OCI-LY1 (cell line): Measurements from ENCODE around the gene ESF1.

Experiments used
- H2AFZ ChIP-seq: fragments of 200-600 bp; sonication (generic), shearing (Covaris generic); 2 replicates; pipeline ENCODE4 v1.6.0; 2014; ENCODE audit warnings: antibody characterized with exemption, mild to moderate bottlenecking, low read length
- H3F3A ChIP-seq: fragments of 200-600 bp; sonication (generic), shearing (Covaris generic); 2 replicates; pipeline ENCODE4 v1.6.0; 2014; ENCODE audit warnings: mild to moderate bottlenecking, antibody characterized with exemption, low read length, moderate library complexity; ENCODE audit not compliant: insufficient read depth
- H3K27ac ChIP-seq: fragments of 200-600 bp; sonication (generic); 2 replicates; pipeline ENCODE4 v1.5.1; 2014; ENCODE audit warnings: low read length, mixed run types, mild to moderate bottlenecking, low read depth; ENCODE audit not compliant: poor library complexity, severe bottlenecking
- H3K27me3 ChIP-seq: fragments of 200-600 bp; sonication (generic); 2 replicates; pipeline ENCODE4 v1.6.0; 2014; ENCODE audit warnings: antibody characterized with exemption, mild to moderate bottlenecking, low read length, moderate library complexity; ENCODE audit not compliant: insufficient read depth
- H3K36me3 ChIP-seq: fragments of 200-600 bp; sonication (generic); 2 replicates; pipeline ENCODE4 v1.6.1; 2014; ENCODE audit warnings: mild to moderate bottlenecking, antibody characterized with exemption, low read length, moderate library complexity, mixed read lengths; ENCODE audit not compliant: insufficient read depth
- H3K4me1 ChIP-seq: fragments of 200-600 bp; sonication (generic); 2 replicates; pipeline ENCODE4 v1.5.1; 2014; ENCODE audit warnings: mild to moderate bottlenecking, low read length, moderate library complexity; ENCODE audit not compliant: insufficient read depth, severe bottlenecking
- H3K4me2 ChIP-seq: fragments of 200-600 bp; sonication (generic), shearing (Covaris generic); 2 replicates; pipeline ENCODE4 v1.6.1; 2014; ENCODE audit warnings: low read length
- H3K4me3 ChIP-seq: fragments of 200-600 bp; sonication (generic); 2 replicates; pipeline ENCODE4 v1.5.1; 2014; ENCODE audit warnings: low read length, low read depth, mild to moderate bottlenecking, mixed read lengths; ENCODE audit not compliant: poor library complexity, severe bottlenecking
- H3K79me2 ChIP-seq: fragments of 200-600 bp; shearing (Covaris generic); 2 replicates; pipeline ENCODE4 v1.6.1; 2016; ENCODE audit warnings: mixed run types, low read length, mixed read lengths; ENCODE audit not compliant: insufficient read depth
- H3K9ac ChIP-seq: fragments of 200-600 bp; sonication (generic), shearing (Covaris generic); 2 replicates; pipeline ENCODE4 v1.6.1; 2014; ENCODE audit warnings: mild to moderate bottlenecking, low read length, mixed read lengths
- H3K9me2 ChIP-seq: fragments of 200-600 bp; sonication (generic), shearing (Covaris generic); 2 replicates; pipeline ENCODE4 v1.6.1; 2014; ENCODE audit warnings: low read depth, mild to moderate bottlenecking, low read length, mixed read lengths
- H3K9me3 ChIP-seq: fragments of 200-600 bp; shearing (Covaris generic); 2 replicates; pipeline ENCODE4 v1.6.1; 2014; ENCODE audit warnings: low read length, mixed read lengths
- H4K20me1 ChIP-seq: fragments of 200-600 bp; sonication (generic), shearing (Covaris generic); 2 replicates; pipeline ENCODE4 v1.6.0; 2016; ENCODE audit warnings: mild to moderate bottlenecking, low read length; ENCODE audit not compliant: insufficient read depth
- EZH2 ChIP-seq: fragments of 200-600 bp; sonication (generic), shearing (Covaris generic); IDR thresholded peaks from 2 replicates; pipeline ENCODE4 v1.8.0; 2017; ENCODE audit warnings: borderline replicate concordance, mixed run types, mild to moderate bottlenecking, antibody characterized with exemption, low read length, moderate library complexity, mixed read lengths
- TF ChIP-seq, protein P1 (sequence below): fragments of 200-600 bp; sonication (generic), shearing (Covaris generic); IDR thresholded peaks from 2 replicates; pipeline ENCODE4 v1.5.1; 2017; ENCODE audit warnings: mild to moderate bottlenecking, antibody characterized with exemption, low read length, moderate library complexity, mixed read lengths

Gene ESF1

DNA sequence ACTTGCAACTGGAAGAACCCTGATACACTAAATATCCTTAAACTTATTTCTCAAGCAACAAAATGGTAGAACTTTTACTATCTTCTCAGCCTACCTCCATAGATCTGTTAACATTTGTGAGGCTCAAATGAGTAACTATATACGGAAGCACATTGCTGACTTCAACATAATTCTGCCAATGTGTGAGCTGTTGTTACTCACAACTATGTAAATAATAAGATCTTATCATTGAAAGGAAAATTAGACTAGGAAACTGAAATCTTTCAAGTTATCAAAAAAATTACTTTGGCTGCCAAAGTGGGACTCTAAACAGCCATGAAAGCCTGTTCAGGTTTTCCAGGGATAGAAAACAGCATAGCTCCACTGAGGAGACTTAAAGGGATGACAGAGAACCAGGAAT lies 105.8 kb downstream of the ESF1 start:
- Histone ChIP-seq H3K27me3 (0 out of 2 replicates have a peak, but pooled peaks cover 4% of the 10 kb centered on the region), H3K27ac (no peak overlapping the region), H3K4me1 (no peaks in the 10 kb centered on the region)

DNA sequence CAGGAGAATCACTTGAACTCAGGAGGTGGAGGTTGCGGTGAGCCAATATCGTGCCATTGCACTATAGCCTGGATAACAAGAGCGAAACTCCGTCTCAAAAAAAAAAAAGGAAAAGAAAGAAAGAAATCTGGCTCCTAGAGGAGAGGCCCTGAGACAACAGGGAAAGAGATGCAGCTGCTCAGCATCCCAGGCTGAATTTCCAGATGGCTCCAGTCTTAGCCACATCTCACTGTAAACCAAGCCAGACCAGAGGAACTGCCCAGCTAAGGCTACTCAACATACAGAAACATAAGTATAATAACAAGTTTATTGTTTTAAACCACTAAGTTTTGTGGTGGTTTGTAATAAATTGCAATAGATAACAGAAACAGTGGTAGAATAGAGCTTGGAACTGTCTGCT lies 107.5 kb downstream of the ESF1 start:
- Histone ChIP-seq H3K4me3 (no peak overlapping the region), H3K9me3 (no peaks in the 10 kb centered on the region), H3K4me2 (no peak overlapping the region), H3K4me1 (no peaks in the 10 kb centered on the region), H3K36me3 (no peaks in the 10 kb centered on the region), H3K27ac (no peak overlapping the region), H3K9me2 (no peaks in the 10 kb centered on the region), H4K20me1 (no peaks in the 10 kb centered on the region), H3F3A (no peaks in the 10 kb centered on the region), H2AFZ (no peak overlapping the region), H3K27me3 (0 out of 2 replicates have a peak, but pooled peaks cover 4% of the 10 kb centered on the region), H3K79me2 (no peaks in the 10 kb centered on the region), H3K9ac (no peak overlapping the region)
- TF ChIP-seq, protein P1, sequence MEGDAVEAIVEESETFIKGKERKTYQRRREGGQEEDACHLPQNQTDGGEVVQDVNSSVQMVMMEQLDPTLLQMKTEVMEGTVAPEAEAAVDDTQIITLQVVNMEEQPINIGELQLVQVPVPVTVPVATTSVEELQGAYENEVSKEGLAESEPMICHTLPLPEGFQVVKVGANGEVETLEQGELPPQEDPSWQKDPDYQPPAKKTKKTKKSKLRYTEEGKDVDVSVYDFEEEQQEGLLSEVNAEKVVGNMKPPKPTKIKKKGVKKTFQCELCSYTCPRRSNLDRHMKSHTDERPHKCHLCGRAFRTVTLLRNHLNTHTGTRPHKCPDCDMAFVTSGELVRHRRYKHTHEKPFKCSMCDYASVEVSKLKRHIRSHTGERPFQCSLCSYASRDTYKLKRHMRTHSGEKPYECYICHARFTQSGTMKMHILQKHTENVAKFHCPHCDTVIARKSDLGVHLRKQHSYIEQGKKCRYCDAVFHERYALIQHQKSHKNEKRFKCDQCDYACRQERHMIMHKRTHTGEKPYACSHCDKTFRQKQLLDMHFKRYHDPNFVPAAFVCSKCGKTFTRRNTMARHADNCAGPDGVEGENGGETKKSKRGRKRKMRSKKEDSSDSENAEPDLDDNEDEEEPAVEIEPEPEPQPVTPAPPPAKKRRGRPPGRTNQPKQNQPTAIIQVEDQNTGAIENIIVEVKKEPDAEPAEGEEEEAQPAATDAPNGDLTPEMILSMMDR, result no peak
- TF ChIP-seq EZH2, result no peak

More for the DNA sequence above, 105.8 kb downstream of the ESF1 start:
- Histone ChIP-seq H3K36me3 (no peaks in the 10 kb centered on the region), H3K9me2 (no peaks in the 10 kb centered on the region), H3K9ac (no peak overlapping the region), H2AFZ (no peak overlapping the region), H3K79me2 (no peaks in the 10 kb centered on the region), H3K4me3 (no peak overlapping the region), H3F3A (no peaks in the 10 kb centered on the region), H3K4me2 (no peak overlapping the region), H3K9me3 (no peaks in the 10 kb centered on the region), H4K20me1 (no peaks in the 10 kb centered on the region)
- TF ChIP-seq, protein P1, result no peak
- TF ChIP-seq EZH2, result no peak

DNA sequence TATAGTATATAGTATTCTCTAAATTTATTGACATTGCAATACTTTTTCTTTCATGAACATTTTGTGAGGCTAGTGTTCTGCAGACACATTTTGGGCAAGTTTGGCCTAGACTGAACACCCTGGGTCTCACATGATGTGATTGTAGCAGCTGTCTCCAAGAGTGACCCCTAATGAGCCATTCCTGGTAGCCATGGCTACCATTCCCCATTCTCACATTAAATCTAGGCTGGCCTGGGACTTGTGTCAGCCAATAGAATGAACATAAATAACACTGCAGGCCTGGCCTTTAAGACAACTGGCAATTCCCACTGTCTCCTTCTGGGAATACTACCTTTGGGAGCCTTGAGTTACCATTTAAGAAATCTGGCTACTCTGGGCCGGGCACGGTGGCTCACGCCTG lies 108.0 kb downstream of the ESF1 start:
- TF ChIP-seq EZH2, result no peak
- TF ChIP-seq, protein P1, result no peak
- H3K79me2 ChIP-seq, result no peaks in the 10 kb centered on the region

More for the DNA sequence above, 108.0 kb downstream of the ESF1 start:
- H3K4me2 ChIP-seq, result no peak overlapping the region
- H3K27ac ChIP-seq, result no peak overlapping the region
- H3K9ac ChIP-seq, result no peak overlapping the region
- H3K9me3 ChIP-seq, result no peaks in the 10 kb centered on the region
- no peaks in the 10 kb centered on the region for H3K9me2 ChIP-seq
- H3K27me3 ChIP-seq, result 0 out of 2 replicates have a peak, but pooled peaks cover 4% of the 10 kb centered on the region
- no peaks in the 10 kb centered on the region for H4K20me1 ChIP-seq
- no peaks in the 10 kb centered on the region for H3K36me3 ChIP-seq
- no peak overlapping the region for H2AFZ ChIP-seq
- no peaks in the 10 kb centered on the region for H3K4me1 ChIP-seq
- H3F3A ChIP-seq, result no peaks in the 10 kb centered on the region
- no peak overlapping the region for H3K4me3 ChIP-seq
